ENCODE results near the gene ICAM3.

Gene ICAM3

DNA sequence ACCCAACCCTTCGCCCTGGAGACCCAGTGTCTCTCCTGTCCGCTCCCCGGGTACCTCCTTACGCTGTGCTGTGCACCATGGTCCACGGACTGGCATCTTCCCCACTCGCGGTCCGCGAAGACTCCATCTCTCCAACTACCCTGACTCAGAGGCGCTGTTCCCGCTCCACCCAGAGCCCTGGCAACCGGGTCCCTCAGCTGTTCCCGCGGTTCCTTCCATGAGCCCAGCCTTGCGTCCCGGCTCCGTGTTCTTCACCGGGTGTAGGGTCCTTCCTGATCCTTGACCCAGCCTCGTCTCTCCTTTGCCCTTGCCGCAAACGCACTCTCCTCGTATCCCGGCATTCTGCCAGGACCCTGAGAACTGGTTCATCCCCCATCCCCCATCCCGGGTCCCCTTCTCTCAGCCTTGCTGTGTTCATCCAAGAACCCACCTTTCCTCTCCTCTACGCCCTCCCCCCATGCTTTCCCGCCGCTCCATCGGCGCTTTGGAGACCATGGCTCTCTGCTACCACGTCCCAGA lies 49.0 kb downstream of the ICAM3 start:
- DNase-seq, result no peak

DNA sequence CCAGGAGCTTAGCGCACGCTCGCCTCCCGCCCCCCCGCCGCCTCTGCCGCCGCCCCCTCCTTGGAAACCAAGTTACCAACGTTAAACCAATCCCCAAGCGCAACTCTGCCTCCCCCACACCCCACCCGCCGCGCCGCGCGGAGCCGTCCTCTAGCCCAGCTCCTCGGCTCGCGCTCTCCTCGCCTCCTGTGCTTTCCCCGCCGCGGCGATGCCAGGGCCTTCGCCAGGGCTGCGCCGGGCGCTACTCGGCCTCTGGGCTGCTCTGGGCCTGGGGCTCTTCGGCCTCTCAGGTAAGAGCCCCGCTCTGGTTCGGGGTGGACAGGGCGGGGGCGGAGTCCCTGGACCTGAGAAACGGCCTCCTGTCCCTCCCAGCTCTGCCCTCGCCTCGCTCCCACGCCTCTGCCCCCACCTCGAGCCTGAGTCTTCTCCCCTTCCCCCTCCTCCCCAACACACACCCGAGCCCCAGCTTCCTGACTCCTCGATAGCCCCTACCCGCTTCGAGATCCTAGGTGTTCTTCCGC lies 49.5 kb downstream of the ICAM3 start, which contains the start of gene ICAM5:
Gene ICAM5 (plus strand): TSS at position 117 of the 521 bp plus-strand sequence. CDS start 92 bp downstream, at position 209.
- DNase-seq, result peak; percentile 32

DNA sequence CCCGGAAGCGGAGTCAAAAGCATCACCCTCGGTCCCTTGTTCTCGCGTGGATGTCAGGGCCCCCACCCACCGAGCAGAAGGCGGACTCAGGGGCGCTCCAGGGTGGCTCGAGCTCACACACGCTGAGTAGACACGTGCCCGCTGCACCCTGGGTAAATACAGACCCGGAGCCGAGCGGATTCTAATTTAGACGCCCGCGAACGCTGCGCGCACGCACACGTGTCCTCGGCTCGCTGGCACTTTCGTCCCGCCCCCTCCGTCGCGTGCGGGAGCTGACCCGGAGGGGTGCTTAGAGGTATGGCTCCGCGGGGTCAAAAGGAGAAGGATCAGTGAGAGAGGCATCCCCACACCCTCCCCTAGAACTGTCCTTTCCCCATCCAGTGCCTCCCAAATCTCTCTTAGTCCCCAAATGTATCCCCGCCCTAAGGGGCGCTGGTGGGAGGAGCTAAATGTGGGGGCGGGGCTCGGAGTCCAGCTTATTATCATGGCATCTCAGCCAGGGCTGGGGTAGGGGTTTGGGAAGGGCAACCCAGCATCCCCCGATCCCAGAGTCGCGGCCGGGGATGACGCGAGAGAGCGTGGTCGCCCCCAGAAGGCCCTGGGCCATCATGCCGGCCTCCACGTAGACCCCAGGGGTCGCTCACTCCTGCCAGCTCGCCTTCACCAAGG lies 50.1 kb downstream of the ICAM3 start:
- DNase-seq, result peak; percentile 74

DNA sequence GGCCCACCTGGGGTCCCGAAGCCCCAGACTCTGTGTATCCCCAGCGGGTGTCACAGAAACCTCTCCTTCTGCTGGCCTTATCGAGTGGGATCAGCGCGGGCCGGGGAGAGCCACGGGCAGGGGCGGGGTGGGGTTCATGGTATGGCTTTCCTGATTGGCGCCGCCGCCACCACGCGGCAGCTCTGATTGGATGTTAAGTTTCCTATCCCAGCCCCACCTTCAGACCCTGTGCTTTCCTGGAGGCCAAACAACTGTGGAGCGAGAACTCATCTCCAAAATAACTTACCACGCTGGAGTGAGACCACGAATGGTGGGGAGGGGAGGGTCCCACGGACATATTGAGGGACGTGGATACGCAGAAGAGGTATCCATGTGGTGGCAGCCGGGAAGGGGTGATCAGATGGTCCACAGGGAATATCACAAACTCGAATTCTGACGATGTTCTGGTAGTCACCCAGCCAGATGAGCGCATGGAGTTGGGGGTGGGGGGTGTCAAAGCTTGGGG lies 50.7 kb downstream of the ICAM3 start:
- peak; percentile 60 for DNase-seq

DNA sequence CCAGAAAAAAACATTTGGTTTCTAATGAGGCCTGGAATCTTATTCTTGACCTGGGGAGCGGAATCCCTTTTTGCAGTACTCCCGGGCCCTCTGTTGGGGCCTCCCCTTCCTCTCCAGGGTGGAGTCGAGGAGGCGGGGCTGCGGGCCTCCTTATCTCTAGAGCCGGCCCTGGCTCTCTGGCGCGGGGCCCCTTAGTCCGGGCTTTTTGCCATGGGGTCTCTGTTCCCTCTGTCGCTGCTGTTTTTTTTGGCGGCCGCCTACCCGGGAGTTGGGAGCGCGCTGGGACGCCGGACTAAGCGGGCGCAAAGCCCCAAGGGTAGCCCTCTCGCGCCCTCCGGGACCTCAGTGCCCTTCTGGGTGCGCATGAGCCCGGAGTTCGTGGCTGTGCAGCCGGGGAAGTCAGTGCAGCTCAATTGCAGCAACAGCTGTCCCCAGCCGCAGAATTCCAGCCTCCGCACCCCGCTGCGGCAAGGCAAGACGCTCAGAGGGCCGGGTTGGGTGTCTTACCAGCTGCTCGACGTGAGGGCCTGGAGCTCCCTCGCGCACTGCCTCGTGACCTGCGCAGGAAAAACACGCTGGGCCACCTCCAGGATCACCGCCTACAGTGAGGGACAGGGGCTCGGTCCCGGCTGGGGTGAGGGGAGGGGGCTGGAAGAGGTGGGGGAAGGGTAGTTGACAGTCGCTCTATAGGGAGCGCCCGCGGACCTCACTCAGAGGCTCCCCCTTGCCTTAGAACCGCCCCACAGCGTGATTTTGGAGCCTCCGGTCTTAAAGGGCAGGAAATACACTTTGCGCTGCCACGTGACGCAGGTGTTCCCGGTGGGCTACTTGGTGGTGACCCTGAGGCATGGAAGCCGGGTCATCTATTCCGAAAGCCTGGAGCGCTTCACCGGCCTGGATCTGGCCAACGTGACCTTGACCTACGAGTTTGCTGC lies 52.4 kb downstream of the ICAM3 start, which contains the start of gene ICAM4:
Gene ICAM4 (plus strand): TSS at position 153 of the 935 bp plus-strand sequence. CDS start 58 bp downstream, at position 211.
- DNase-seq, result no peak

DNA sequence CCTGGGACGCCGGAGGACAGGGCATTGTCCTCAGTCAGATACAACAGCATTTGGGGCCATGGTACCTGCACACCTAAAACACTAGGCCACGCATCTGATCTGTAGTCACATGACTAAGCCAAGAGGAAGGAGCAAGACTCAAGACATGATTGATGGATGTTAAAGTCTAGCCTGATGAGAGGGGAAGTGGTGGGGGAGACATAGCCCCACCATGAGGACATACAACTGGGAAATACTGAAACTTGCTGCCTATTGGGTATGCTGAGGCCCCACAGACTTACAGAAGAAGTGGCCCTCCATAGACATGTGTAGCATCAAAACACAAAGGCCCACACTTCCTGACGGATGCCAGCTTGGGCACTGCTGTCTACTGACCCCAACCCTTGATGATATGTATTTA lies 54.0 kb downstream of the ICAM3 start:
- DNase-seq, result no peak

DNA sequence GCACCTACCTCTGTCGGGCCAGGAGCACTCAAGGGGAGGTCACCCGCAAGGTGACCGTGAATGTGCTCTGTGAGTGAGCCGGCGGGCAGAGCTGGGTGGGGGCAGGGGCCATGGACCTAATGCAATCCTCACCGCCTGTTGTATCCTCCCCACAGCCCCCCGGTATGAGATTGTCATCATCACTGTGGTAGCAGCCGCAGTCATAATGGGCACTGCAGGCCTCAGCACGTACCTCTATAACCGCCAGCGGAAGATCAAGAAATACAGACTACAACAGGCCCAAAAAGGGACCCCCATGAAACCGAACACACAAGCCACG lies 54.5 kb downstream of the ICAM3 start:
- no peak for DNase-seq

DNA sequence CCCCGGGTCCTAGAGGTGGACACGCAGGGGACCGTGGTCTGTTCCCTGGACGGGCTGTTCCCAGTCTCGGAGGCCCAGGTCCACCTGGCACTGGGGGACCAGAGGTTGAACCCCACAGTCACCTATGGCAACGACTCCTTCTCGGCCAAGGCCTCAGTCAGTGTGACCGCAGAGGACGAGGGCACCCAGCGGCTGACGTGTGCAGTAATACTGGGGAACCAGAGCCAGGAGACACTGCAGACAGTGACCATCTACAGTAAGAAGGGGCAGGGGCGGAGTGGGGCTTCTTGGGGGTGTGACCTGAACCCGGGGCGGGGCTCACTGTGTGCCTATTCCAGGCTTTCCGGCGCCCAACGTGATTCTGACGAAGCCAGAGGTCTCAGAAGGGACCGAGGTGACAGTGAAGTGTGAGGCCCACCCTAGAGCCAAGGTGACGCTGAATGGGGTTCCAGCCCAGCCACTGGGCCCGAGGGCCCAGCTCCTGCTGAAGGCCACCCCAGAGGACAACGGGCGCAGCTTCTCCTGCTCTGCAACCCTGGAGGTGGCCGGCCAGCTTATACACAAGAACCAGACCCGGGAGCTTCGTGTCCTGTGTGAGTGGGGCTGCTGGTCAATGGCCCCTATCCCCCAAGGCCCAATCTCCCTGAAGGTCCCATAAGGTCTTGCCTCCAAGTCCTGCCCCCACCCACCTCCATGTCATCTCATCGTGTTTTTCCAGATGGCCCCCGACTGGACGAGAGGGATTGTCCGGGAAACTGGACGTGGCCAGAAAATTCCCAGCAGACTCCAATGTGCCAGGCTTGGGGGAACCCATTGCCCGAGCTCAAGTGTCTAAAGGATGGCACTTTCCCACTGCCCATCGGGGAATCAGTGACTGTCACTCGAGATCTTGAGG lies 55.1 kb downstream of the ICAM3 start:
- no peak for DNase-seq

Measured in stimulated activated CD4-positive, alpha-beta T cell treated with anti-CD3 and anti-CD28 coated beads, Interleukin-1b, Interleukin-23, amount 100 ng/mL, for 48 hours (primary cell).